ENCODE measurements around the gene DHCR7.

DHCR7 gene

GRCh38 chr11:71477641-71478527 lies 29.7 kb upstream of the DHCR7 start:
- DNase-seq (ENCODE audit: low read depth), result no peak

- DNase-seq (ENCODE audit: low read depth), result no peak
These were observed 28.9 kb upstream of the DHCR7 start for GRCh38 chr11:71476926-71477640.

DNA sequence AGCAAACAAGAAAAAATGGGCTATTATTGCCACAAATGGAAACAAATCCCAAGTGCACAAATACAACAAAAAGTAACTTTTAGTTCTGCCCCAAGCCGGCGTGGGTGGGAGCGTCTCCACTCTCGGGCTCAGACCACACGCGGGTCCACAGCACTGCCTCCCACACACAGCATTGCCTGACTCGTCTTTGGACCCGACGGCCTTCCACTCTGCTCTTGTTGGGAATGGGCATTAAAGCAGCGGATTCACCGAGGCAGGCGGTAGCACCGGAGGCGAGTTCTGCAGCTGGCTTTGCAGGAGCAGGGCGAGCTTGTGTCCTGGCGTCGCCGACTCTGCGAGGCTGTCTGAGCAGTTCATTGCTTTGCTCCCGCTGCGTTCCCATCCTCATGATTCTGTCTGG lies 27.8 kb upstream of the DHCR7 start:
- DNase-seq (ENCODE audit: low read depth), result no peak

- DNase-seq (ENCODE audit: low read depth), result no peak
These were observed 26.7 kb upstream of the DHCR7 start for GRCh38 chr11:71474771-71475483.

- no peak for DNase-seq (ENCODE audit: low read depth)
These were observed 26.1 kb upstream of the DHCR7 start for GRCh38 chr11:71474141-71474770.

DNA sequence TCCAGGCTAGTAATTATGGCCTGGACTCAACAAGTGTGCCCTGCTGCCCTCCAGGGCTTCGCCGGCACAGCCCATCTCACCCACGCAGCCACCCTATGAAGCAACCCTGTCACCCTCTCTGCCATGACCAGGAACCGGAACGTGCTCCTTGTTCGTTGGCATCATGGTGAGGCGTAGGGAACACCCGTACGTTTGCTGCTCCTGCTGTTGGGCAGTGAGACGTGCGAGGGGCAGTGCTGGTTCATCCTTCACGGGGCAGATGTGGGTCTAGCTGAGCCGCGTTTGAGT lies 25.5 kb upstream of the DHCR7 start:
- no peak for DNase-seq (ENCODE audit: low read depth)

DNA sequence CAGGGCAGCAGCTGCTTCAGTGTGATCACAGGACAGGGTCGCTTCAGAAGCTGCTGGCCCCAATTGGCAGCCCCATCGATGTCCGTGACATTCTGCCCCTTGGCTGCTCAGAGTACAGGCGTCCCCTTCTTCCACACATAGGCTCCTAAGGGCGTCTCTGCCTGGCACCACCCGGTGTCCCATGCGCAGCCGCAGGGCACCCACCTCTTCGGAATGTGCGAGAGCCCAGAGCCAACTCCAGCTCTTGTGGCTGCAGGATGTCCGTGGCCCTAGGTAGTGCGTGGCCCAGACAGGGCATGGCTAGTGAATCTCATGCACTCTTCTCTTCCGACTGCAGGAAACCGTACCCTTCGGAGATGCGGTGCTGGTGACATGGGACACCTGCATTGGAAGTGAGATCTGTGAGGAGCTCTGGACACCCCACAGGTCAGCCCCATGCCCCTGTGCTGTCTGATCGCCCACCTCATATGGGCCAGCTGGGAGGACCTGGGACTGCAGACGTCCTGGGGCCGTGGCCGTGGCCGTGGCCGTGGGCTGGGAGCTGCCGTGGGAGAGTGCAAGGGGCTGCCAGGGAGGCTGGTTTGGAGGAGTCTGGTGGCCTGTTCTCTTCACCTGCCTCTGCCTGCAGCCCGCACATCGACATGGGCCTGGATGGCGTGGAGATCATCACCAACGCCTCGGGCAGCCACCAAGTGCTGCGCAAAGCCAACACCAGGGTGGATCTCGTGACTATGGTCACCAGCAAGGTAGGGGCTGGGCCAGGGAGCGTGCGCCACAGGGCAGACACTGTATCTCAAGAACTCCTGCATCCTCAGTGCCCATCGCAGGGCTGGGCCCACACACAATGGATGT lies 25.0 kb upstream of the DHCR7 start:
- DNase-seq (ENCODE audit: low read depth), result no peak

- no peak for DNase-seq (ENCODE audit: low read depth)
These were observed 24.2 kb upstream of the DHCR7 start for GRCh38 chr11:71472357-71472885.

DNA sequence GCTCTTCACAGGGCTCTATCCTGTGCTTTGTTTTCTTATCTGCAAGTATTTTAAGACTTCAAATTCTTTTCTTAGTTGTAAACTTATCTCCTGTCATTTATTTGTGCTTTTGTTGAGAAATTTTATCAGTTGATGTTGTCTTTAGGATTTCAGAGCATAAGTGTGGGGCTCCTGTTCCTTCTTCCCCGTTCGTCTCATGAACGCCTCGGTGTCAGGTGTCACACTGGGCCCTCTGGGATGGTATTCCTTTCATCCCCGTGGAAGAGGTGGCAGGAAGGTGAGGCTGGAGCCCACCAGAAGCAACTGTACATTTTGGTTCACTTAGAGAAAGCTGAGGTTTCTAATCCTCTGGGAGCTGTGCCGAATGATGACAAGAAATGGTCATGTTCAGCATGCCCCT lies 22.8 kb upstream of the DHCR7 start:
- DNase-seq (ENCODE audit: low read depth), result no peak

- no peak for DNase-seq (ENCODE audit: low read depth)
These were observed 19.0 kb upstream of the DHCR7 start for GRCh38 chr11:71467164-71467563.

DNA sequence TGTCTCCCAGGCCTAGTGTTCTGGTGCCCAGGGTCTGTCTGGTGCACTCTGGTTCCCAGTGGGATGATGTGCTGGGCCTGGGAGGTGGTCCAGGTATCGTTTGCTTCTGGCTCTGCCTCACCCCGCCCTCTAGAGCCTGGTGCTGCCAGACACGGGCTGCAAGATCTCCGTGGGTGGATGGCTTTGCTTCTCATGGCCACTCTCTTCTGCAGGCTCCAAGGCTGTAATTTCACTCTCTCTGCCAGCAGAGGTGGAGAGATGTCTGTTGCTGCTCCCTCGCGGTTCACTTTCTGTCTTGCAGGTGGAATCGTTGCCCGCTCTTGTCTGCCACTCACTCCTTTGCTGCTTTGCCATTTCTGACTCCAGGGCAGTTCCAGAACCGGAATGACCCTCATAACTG lies 18.2 kb upstream of the DHCR7 start:
- peak; percentile 66 for DNase-seq (ENCODE audit: low read depth)

DNA sequence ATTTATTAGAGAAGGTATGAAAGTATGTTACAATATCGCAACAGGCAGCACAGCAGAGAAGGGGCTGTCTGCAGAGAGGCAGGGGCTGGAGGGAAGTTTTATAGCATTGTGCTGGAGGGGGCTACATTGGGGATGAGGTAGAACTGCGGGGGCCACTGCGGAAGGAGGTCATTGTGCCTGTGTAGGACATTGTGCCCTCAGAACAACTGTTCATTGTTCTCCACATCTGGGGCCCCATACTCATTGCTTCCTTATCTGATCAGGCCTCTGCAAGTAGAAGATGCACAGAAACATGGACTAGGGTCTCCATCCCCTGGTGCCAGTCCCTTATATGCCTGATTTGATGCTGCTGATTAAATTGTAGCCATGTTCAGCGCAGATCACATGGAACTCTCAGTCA lies 16.9 kb upstream of the DHCR7 start:
- DNase-seq (ENCODE audit: low read depth), result no peak

DNA sequence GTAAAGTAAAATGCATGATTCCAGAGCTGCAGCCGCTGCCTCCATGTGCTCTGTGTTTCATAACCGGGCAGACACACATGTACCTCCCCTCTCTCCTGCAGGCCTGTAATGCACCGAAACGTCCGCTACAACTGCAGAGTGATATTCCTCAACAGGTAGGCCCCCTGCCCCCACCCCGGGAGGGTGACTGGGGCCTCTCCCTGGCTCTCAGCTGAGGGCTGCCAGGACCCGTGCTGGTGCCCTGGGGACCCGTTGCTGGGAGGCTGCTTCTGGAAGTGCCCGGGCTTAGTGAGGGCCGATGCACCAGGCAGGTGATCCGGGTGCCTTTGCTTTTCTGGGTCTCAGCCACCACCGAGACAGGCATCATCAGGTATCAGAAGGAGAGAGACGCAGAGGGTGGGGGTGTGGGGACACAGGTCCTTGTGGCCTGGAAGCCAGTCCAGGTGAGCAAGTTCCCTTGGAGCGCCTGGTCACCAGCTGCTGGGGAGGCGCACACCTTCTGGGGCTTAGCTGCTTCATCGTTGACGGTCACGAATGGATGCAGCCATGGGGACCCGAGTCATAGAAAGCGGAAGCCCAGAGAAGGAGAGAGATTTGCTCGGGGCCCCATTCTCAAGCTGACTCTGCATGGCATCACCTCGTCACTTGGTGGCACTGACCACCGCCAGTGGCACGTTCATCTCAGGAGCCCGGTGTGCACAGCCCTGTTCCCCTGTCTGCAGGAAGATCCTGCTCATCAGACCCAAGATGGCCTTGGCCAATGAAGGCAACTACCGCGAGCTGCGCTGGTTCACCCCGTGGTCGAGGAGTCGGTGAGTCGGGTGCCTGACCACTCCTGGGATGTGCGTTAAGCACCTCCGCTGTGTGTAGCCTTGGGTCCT lies 15.4 kb upstream of the DHCR7 start:
- no peak for DNase-seq (ENCODE audit: low read depth)

- no peak for DNase-seq (ENCODE audit: low read depth)
These were observed 14.5 kb upstream of the DHCR7 start for GRCh38 chr11:71462726-71463125.

- no peak for DNase-seq (ENCODE audit: low read depth)
These were observed 13.5 kb upstream of the DHCR7 start for GRCh38 chr11:71461696-71462095.

- no peak for DNase-seq (ENCODE audit: low read depth)
These were observed 11.7 kb upstream of the DHCR7 start for GRCh38 chr11:71459767-71460320.

GRCh38 chr11:71459076-71459766 lies 11.0 kb upstream of the DHCR7 start:
- DNase-seq (ENCODE audit: low read depth), result no peak

- DNase-seq (ENCODE audit: low read depth), result no peak
These were observed 10.2 kb upstream of the DHCR7 start for GRCh38 chr11:71458146-71459070.
